ENCODE results near the gene NELL1. TPM values are rescaled to one million over a fixed set of nuclear protein-coding genes. Genes with fewer than 3 reads are reported as not detected.

Gene NELL1
- total RNA-seq, 2 experiments from 2014 or later: not detected

- TF ChIP-seq CTCF (IDR thresholded peaks at IDR 0.05): no peak
- Mint-ChIP-seq H3K27me3 (no peaks in the 10 kb centered on the region), H3K36me3 (ENCODE audit: low read depth) (peaks cover 2% of the 10 kb centered on the region), H3K27ac (no peak overlapping the region), H3K4me3 (no peak overlapping the region), H3K4me1 (ENCODE audit: low read depth) (no peaks in the 10 kb centered on the region), H3K9me3 (peaks cover 10% of the 10 kb centered on the region)
- ChIA-PET POLR2A (no interaction called here), CTCF (no interaction called here)
- no peak for DNase-seq
- ATAC-seq: no peak
- intact Hi-C loops (cut with micrococcal nuclease): no loop called here
These were observed 609.5 kb downstream of the NELL1 start for GRCh38 chr11:21278840-21279239.

- TF ChIP-seq CTCF (IDR thresholded peaks at IDR 0.05): no peak
- Mint-ChIP-seq H3K36me3 (ENCODE audit: low read depth) (peaks cover 2% of the 10 kb centered on the region), H3K9me3 (peaks cover 19% of the 10 kb centered on the region), H3K27ac (no peak overlapping the region), H3K4me1 (ENCODE audit: low read depth) (no peaks in the 10 kb centered on the region), H3K27me3 (no peaks in the 10 kb centered on the region), H3K4me3 (no peak overlapping the region)
- ATAC-seq (no peak), DNase-seq (no peak)
- ChIA-PET CTCF (no interaction called here), POLR2A (no interaction called here)
- intact Hi-C loops (cut with micrococcal nuclease): no loop called here
These were observed 615.7 kb downstream of the NELL1 start for GRCh38 chr11:21285104-21285503.

GRCh38 chr11:21289686-21290085, 620.3 kb downstream of the NELL1 start:
- Mint-ChIP-seq H3K9me3 (peaks cover 21% of the 10 kb centered on the region), H3K27ac (no peak overlapping the region), H3K36me3 (ENCODE audit: low read depth) (no peaks in the 10 kb centered on the region), H3K27me3 (no peaks in the 10 kb centered on the region), H3K4me1 (ENCODE audit: low read depth) (no peaks in the 10 kb centered on the region), H3K4me3 (no peak overlapping the region)
- CTCF ChIA-PET: no interaction called here
- intact Hi-C loops (cut with micrococcal nuclease): no loop called here
- no peak for ATAC-seq
- POLR2A ChIA-PET: no interaction called here
- TF ChIP-seq CTCF (IDR thresholded peaks at IDR 0.05): no peak
- DNase-seq: no peak

GRCh38 chr11:21295508-21295907, 626.1 kb downstream of the NELL1 start:
- Mint-ChIP-seq H3K4me3 (no peak overlapping the region), H3K36me3 (ENCODE audit: low read depth) (no peaks in the 10 kb centered on the region), H3K27me3 (no peaks in the 10 kb centered on the region), H3K27ac (no peak overlapping the region), H3K4me1 (ENCODE audit: low read depth) (no peaks in the 10 kb centered on the region), H3K9me3 (peaks cover 14% of the 10 kb centered on the region)
- POLR2A ChIA-PET: no interaction called here
- intact Hi-C loops (cut with micrococcal nuclease): no loop called here
- no peak for DNase-seq
- CTCF ChIA-PET: no interaction called here
- no peak for ATAC-seq
- no peak for TF ChIP-seq CTCF (IDR thresholded peaks at IDR 0.05)

- Mint-ChIP-seq H3K9me3 (peaks cover 1% of the 10 kb centered on the region), H3K4me3 (no peak overlapping the region), H3K4me1 (ENCODE audit: low read depth) (no peaks in the 10 kb centered on the region), H3K27ac (no peak overlapping the region), H3K36me3 (ENCODE audit: low read depth) (no peaks in the 10 kb centered on the region), H3K27me3 (no peaks in the 10 kb centered on the region)
- no peak for TF ChIP-seq CTCF (IDR thresholded peaks at IDR 0.05)
- intact Hi-C loops (cut with micrococcal nuclease): no loop called here
- POLR2A ChIA-PET: no interaction called here
- CTCF ChIA-PET: no interaction called here
- DNase-seq: no peak
- ATAC-seq: no peak
These were observed 632.6 kb downstream of the NELL1 start for GRCh38 chr11:21301981-21302380.
